IMR-90 (cell line): ENCODE results near the gene KRT36. TPM values are rescaled to one million over a fixed set of nuclear protein-coding genes. Genes with fewer than 3 reads are reported as not detected.

Experiments
- ATAC-seq: fragments of 200-7000 bp; cut with Tn5 transposase; 2 replicates; pipeline ENCODE4 v1.9.1; 2020; ENCODE audit warnings: low read depth, mild to moderate bottlenecking, moderate library complexity
- BruUV-seq: library from RNA; stranded (reverse); fragments of 400-500 nt; replicated peaks from 2 replicates; lab custom pipeline; 2021; lab: Mats Ljungman, UMichigan
- CTCF ChIA-PET: fragments of 300-600 bp; formaldehyde crosslinking; extraction: SDS; loops from one replicate; lab custom pipeline; 2021; ENCODE audit warnings: antibody characterized with exemption; lab: Yijun Ruan, JAX
- POLR2A ChIA-PET: fragments of 300-600 bp; sonication (Branson Sonifier 250); formaldehyde crosslinking; loops from one replicate; lab custom pipeline; 2022; ENCODE audit warnings: antibody characterized with exemption; ENCODE audit not compliant: unreplicated experiment; lab: Charles Lee
- DNase-seq: peaks from one replicate; pipeline ENCODE4 v3.0.0; 2013
- H2AFZ ChIP-seq: replicated peaks from 2 replicates; pipeline ENCODE3; 2013; ENCODE audit warnings: low read length, mild to moderate bottlenecking; ENCODE audit not compliant: poor library complexity
- H2AK5ac ChIP-seq: 2 replicates; pipeline ENCODE4 v1.6.1; 2013; ENCODE audit warnings: low read depth, low read length, inconsistent platforms
- H2AK9ac ChIP-seq: replicated peaks from 2 replicates; pipeline ENCODE3; 2013; ENCODE audit warnings: mild to moderate bottlenecking, low read depth, low read length, moderate library complexity; ENCODE audit not compliant: poor library complexity
- H2BK120ac ChIP-seq: 2 replicates; pipeline ENCODE4 v1.6.1; 2013; ENCODE audit warnings: low read depth, low read length, inconsistent platforms
- H2BK15ac ChIP-seq: 3 replicates; pipeline ENCODE4 v1.6.1; 2013; ENCODE audit warnings: low read depth, low read length, inconsistent platforms
- H2BK20ac ChIP-seq: 2 replicates; pipeline ENCODE4 v1.6.1; 2013; ENCODE audit warnings: low read depth, mild to moderate bottlenecking, inconsistent platforms, low read length, moderate library complexity
- H2BK5ac ChIP-seq: 2 replicates; pipeline ENCODE4 v1.6.1; 2013; ENCODE audit warnings: mild to moderate bottlenecking, low read depth, low read length, inconsistent platforms; ENCODE audit not compliant: poor library complexity, severe bottlenecking
- H3K14ac ChIP-seq: replicated peaks from 2 replicates; pipeline ENCODE4 v1.6.1; 2013; ENCODE audit warnings: low read depth, low read length, inconsistent platforms
- H3K18ac ChIP-seq: 2 replicates; pipeline ENCODE4 v1.6.1; 2013; ENCODE audit warnings: low read depth, low read length, control low read depth
- H3K23ac ChIP-seq: 2 replicates; pipeline ENCODE4 v1.6.1; 2013; ENCODE audit warnings: low read depth, low read length, inconsistent platforms
- H3K27ac ChIP-seq: 2 replicates; pipeline ENCODE4 v1.5.1; 2013; ENCODE audit warnings: mild to moderate bottlenecking, control low read depth, low read length; ENCODE audit not compliant: insufficient read depth
- H3K27me3 ChIP-seq: 2 replicates; pipeline ENCODE4 v1.6.1; 2013; ENCODE audit warnings: low read length; ENCODE audit not compliant: control insufficient read depth, insufficient read depth
- H3K36me3 ChIP-seq: 2 replicates; pipeline ENCODE4 v1.6.1; 2013; ENCODE audit warnings: low read length, mixed read lengths; ENCODE audit not compliant: control insufficient read depth, insufficient read depth
- H3K4ac ChIP-seq: 2 replicates; pipeline ENCODE4 v1.6.1; 2013; ENCODE audit warnings: low read depth, low read length, inconsistent platforms
- H3K4me1 ChIP-seq: 2 replicates; pipeline ENCODE4 v1.6.1; 2013; ENCODE audit warnings: low read length, mixed read lengths; ENCODE audit not compliant: control insufficient read depth, insufficient read depth
- H3K4me2 ChIP-seq: 2 replicates; pipeline ENCODE4 v1.6.1; 2013; ENCODE audit warnings: low read depth, mild to moderate bottlenecking, control low read depth, low read length, moderate library complexity
- H3K4me3 ChIP-seq: 2 replicates; pipeline ENCODE4 v1.5.1; 2013; ENCODE audit warnings: low read depth, mild to moderate bottlenecking, control low read depth, low read length, moderate library complexity; ENCODE audit not compliant: insufficient read depth
- H3K56ac ChIP-seq: 2 replicates; pipeline ENCODE4 v1.6.1; 2013; ENCODE audit warnings: low read length, inconsistent platforms; ENCODE audit not compliant: insufficient read depth; ENCODE audit errors: extremely low read depth
- H3K79me1 ChIP-seq, 2 experiments: 2 replicates each; pipeline ENCODE4 v1.6.1; 2013; ENCODE audit warnings: low read length in 2 of 2, inconsistent platforms in 1 of 2, low read depth in 1 of 2
- H3K9ac ChIP-seq: 2 replicates; pipeline ENCODE4 v1.6.1; 2013; ENCODE audit warnings: low read depth, low read length, control low read depth
- H3K9me1 ChIP-seq: 2 replicates; pipeline ENCODE4 v1.6.1; 2013; ENCODE audit warnings: low read length, inconsistent platforms; ENCODE audit not compliant: insufficient read depth
- H3K9me3 ChIP-seq: 2 replicates; pipeline ENCODE4 v1.6.1; 2013; ENCODE audit warnings: low read length; ENCODE audit not compliant: control insufficient read depth, insufficient read depth
- H4K20me1 ChIP-seq: 2 replicates; pipeline ENCODE4 v1.6.1; 2013; ENCODE audit warnings: low read length, inconsistent platforms; ENCODE audit not compliant: insufficient read depth
- H4K5ac ChIP-seq: 2 replicates; pipeline ENCODE4 v1.6.1; 2013; ENCODE audit warnings: mild to moderate bottlenecking, low read depth, low read length, control low read depth
- H4K8ac ChIP-seq, 2 experiments: 2 replicates each; pipeline ENCODE4 v1.6.1; 2013; ENCODE audit warnings: low read depth in 2 of 2, low read length in 2 of 2, control low read depth in 1 of 2, inconsistent platforms in 1 of 2
- H4K91ac ChIP-seq: 2 replicates; pipeline ENCODE4 v1.6.1; 2013; ENCODE audit warnings: low read depth, low read length, inconsistent platforms; ENCODE audit not compliant: insufficient read depth
- BHLHE40 ChIP-seq: fragments of 150-350 bp; IDR thresholded peaks from 2 replicates; pipeline ENCODE4 v1.6.1; 2016; ENCODE audit warnings: mild to moderate bottlenecking, low read depth, low read length
- CEBPB ChIP-seq: IDR thresholded peaks from 2 replicates; pipeline ENCODE4 v1.6.1; 2012; ENCODE audit warnings: low read depth, low read length, improper control_type of control experiment
- CHD1 ChIP-seq: IDR thresholded peaks from 2 replicates; pipeline ENCODE4 v1.6.1; 2012; ENCODE audit warnings: low read depth, low read length, improper control_type of control experiment
- CTCF ChIP-seq: conservative IDR thresholded peaks from 2 replicates; pipeline ENCODE4 v1.5.1; 2012; ENCODE audit warnings: mild to moderate bottlenecking, low read depth, low read length, improper control_type of control experiment
- ELK1 ChIP-seq: fragments of 150-350 bp; IDR thresholded peaks from 2 replicates; pipeline ENCODE4 v1.6.1; 2016; ENCODE audit warnings: low read depth, mild to moderate bottlenecking, low read length, moderate library complexity, borderline replicate concordance
- FOS ChIP-seq: fragments of 150-350 bp; IDR thresholded peaks from 2 replicates; pipeline ENCODE4 v1.6.1; 2016; ENCODE audit warnings: low read depth, low read length
- MAFK ChIP-seq: IDR thresholded peaks from 2 replicates; pipeline ENCODE4 v1.6.1; 2012; ENCODE audit warnings: low read depth, low read length, improper control_type of control experiment
- MAZ ChIP-seq: IDR thresholded peaks from 2 replicates; pipeline ENCODE4 v1.6.1; 2012; ENCODE audit warnings: low read depth, mild to moderate bottlenecking, low read length, improper control_type of control experiment, moderate library complexity, borderline replicate concordance
- MXI1 ChIP-seq: IDR thresholded peaks from 2 replicates; pipeline ENCODE4 v1.6.1; 2012; ENCODE audit warnings: low read depth, mild to moderate bottlenecking, low read length, moderate library complexity, borderline replicate concordance
- NFE2L2 ChIP-seq: fragments of 150-350 bp; IDR thresholded peaks from 2 replicates; pipeline ENCODE4 v1.6.1; 2016; ENCODE audit warnings: low read depth, mild to moderate bottlenecking, low read length
- POLR2A ChIP-seq: IDR thresholded peaks from 2 replicates; pipeline ENCODE4 v1.6.1; 2012; ENCODE audit warnings: mild to moderate bottlenecking, low read depth, low read length
- RAD21 ChIP-seq: IDR thresholded peaks from 2 replicates; pipeline ENCODE4 v1.6.1; 2012; ENCODE audit warnings: low read length, improper control_type of control experiment
- RCOR1 ChIP-seq: IDR thresholded peaks from 2 replicates; pipeline ENCODE4 v1.6.1; 2012; ENCODE audit warnings: mild to moderate bottlenecking, low read length, improper control_type of control experiment; ENCODE audit not compliant: insufficient replicate concordance
- RFX5 ChIP-seq: IDR thresholded peaks from 2 replicates; pipeline ENCODE4 v1.8.0; 2012; ENCODE audit warnings: low read depth, mild to moderate bottlenecking, low read length, moderate library complexity
- SMC3 ChIP-seq: fragments of 150-350 bp; IDR thresholded peaks from 2 replicates; pipeline ENCODE4 v1.6.1; 2016; ENCODE audit warnings: low read depth, mild to moderate bottlenecking, antibody characterized with exemption, low read length, moderate library complexity
- USF2 ChIP-seq: fragments of 150-350 bp; IDR thresholded peaks from 2 replicates; pipeline ENCODE4 v1.6.1; 2017; ENCODE audit warnings: mild to moderate bottlenecking, antibody characterized with exemption, low read length, low read depth
- WGBS, 2 experiments: methylation state at CpG; one replicate each; pipeline versions ENCODE4 v1.1.5 to v1.1.7; 2013; ENCODE audit warnings: missing lambda C conversion rate in 2 of 2; ENCODE audit not compliant: insufficient read length in 1 of 2; ENCODE audit errors: extremely low coverage in 2 of 2; 5-methylcytosine and 5-hydroxymethylcytosine counted together
- dilution Hi-C: fragments of 300-500 bp; cut with HindIII; formaldehyde crosslinking; loops from one replicate; pipeline ENCODE4 v1.14.3; 2018; ENCODE audit warnings: low sequenced_read_pairs; ENCODE audit not compliant: unreplicated experiment
- in situ Hi-C: fragments of 300-500 bp; cut with MboI; formaldehyde crosslinking; loops from 3 replicates; pipeline ENCODE4 v1.14.3; 2019; ENCODE audit warnings: low sequenced_read_pairs, inconsistent platforms, mixed read lengths
- intact Hi-C: fragments of 100-400 bp; cut with micrococcal nuclease; formaldehyde crosslinking; loops from 2 replicates; pipeline ENCODE4 v1.10.0; 2022
- polyA plus RNA-seq, 3 experiments: library from polyadenylated mRNA; depleted of rRNA; stranded (reverse); fragments of >200 nt; gene quantifications; 2 replicates each; pipeline ENCODE4 v1.2.3, GENCODE V29; 2012; ENCODE audit warnings: low replicate concordance in 1 of 3
- total RNA-seq: library from RNA; depleted of rRNA; stranded (reverse); fragments of >200 nt; gene quantifications from 2 replicates; pipeline ENCODE4 v1.2.3, GENCODE V29; 2012

KRT36 gene
- total and polyA plus RNA-seq, 2 of the 4 experiments (the other 2 are of a cell fraction) = not detected

- no peaks in the 10 kb centered on the region for H3K27me3 ChIP-seq
- ChIA-PET POLR2A (no interaction called here), CTCF (interaction anchor here (1.6 kb wide), 1 partner anchor 10 kb away, joined by 7 read pairs; no protein-coding TSS in a partner anchor)
- H2BK120ac ChIP-seq = peak overlapping the region; percentile 84
- H3K4me3 ChIP-seq = no peak overlapping the region
- peak overlapping the region; percentile 45; the same call in 1 of the 2 replicates for H3K56ac ChIP-seq
- DNase-seq = peak; percentile 59
- H3K9ac ChIP-seq = no peak overlapping the region
- in situ Hi-C loops = no loop called here
- no peaks in the 10 kb centered on the region for H3K9me3 ChIP-seq
- H3K23ac ChIP-seq = peak overlapping the region; percentile 60; the same call in 1 of the 2 replicates
- peak overlapping the region; percentile 8; the same call in 1 of the 2 replicates for H3K4me2 ChIP-seq
- no TSS peak for BruUV-seq
- peak overlapping the region; percentile 87 for H2BK20ac ChIP-seq
- TF ChIP-seq CEBPB (no peak), MXI1 (no peak), RCOR1 (no peak), SMC3 (no peak), BHLHE40 (no peak), MAFK (no peak), CTCF (no peak), CHD1 (no peak), NFE2L2 (no peak), RFX5 (no peak), RAD21 (no peak), ELK1 (no peak), FOS (no peak), USF2 (no peak), POLR2A (no peak), MAZ (no peak)
- H3K4ac ChIP-seq = peak overlapping the region; percentile 83
- H3K36me3 ChIP-seq = no peaks in the 10 kb centered on the region
- H4K20me1 ChIP-seq = no peaks in the 10 kb centered on the region
- H3K18ac ChIP-seq = peak overlapping the region; percentile 62
- peak overlapping the region; percentile 67; the same call in 2 of the 3 replicates for H2BK15ac ChIP-seq
- H4K8ac ChIP-seq = peak overlapping the region; percentile 62 to 75; a peak in 3 of 4 replicates
- peak; percentile 88 for ATAC-seq
- peak overlapping the region; percentile 81 for H2AFZ ChIP-seq
- peaks cover 11% of the 10 kb centered on the region for H3K9me1 ChIP-seq
- peak overlapping the region; percentile 45; the same call in 1 of the 2 replicates for H4K5ac ChIP-seq
- peaks cover 16% of the 10 kb centered on the region for H3K4me1 ChIP-seq
- no CpG with 5 or more reads among the region's 5 CpGs for WGBS, 2 experiments
- peak overlapping the region; percentile 85 for H2BK5ac ChIP-seq
- dilution Hi-C loops = no loop called here
- H3K79me1 ChIP-seq = no peaks in the 10 kb centered on the region
- peak overlapping the region; percentile 64 for H3K14ac ChIP-seq
- H2AK5ac ChIP-seq = peak overlapping the region; percentile 94
- intact Hi-C loops = no loop called here
- H4K91ac ChIP-seq = peak overlapping the region; percentile 93
- H3K27ac ChIP-seq = peak overlapping the region; percentile 21
- H2AK9ac ChIP-seq = peak overlapping the region; percentile 81
Observed at GRCh38 chr17:41538565-41538991, 48.9 kb upstream of the KRT36 start.
